ENCODE data around the gene RCSD1.

The RCSD1 gene

DNA sequence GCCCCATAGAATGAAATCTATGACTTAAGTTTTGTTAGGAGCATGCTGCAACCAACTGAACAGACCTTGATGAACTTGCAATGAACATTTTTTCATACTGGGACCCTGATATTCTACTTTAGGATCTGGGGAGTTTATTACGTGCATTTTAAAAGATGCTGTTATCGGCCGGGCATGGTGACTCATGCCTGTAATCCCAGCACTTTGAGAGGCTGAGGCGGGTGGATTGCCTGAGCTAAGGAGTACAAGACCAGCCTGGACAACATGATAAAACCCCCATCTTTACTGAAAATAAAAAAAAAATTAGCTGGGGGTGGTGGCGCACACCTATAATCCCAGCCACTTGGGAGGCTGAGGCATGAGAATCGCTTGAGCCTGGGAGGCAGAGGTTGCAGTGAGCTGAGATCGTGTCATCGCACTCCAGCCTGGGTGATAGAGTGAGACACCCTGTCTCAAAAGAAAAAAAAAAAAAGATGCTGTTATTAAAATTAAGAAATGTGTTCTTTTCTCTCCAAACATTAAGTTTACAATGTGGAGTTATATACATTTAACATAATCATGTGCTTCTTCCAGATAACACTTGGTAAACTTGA lies 98.9 kb downstream of the RCSD1 start:
- TF ChIP-seq, protein P1, sequence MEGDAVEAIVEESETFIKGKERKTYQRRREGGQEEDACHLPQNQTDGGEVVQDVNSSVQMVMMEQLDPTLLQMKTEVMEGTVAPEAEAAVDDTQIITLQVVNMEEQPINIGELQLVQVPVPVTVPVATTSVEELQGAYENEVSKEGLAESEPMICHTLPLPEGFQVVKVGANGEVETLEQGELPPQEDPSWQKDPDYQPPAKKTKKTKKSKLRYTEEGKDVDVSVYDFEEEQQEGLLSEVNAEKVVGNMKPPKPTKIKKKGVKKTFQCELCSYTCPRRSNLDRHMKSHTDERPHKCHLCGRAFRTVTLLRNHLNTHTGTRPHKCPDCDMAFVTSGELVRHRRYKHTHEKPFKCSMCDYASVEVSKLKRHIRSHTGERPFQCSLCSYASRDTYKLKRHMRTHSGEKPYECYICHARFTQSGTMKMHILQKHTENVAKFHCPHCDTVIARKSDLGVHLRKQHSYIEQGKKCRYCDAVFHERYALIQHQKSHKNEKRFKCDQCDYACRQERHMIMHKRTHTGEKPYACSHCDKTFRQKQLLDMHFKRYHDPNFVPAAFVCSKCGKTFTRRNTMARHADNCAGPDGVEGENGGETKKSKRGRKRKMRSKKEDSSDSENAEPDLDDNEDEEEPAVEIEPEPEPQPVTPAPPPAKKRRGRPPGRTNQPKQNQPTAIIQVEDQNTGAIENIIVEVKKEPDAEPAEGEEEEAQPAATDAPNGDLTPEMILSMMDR (IDR thresholded peaks at IDR 0.05), result no peak
- H3K36me3 ChIP-seq (ENCODE audit: control insufficient read depth, insufficient read depth, low read length), result no peaks in the 10 kb centered on the region
- no peak overlapping the region for H2AFZ ChIP-seq
- H3K4me2 ChIP-seq (ENCODE audit: low read length), result no peak overlapping the region
- no peak overlapping the region for H3K4me3 ChIP-seq (ENCODE audit: low read depth, low read length)
- no peak overlapping the region for H3K9ac ChIP-seq
- H3K4me1 ChIP-seq, result peaks cover 3% of the 10 kb centered on the region
- H3K9me3 ChIP-seq (ENCODE audit: control insufficient read depth, low read length), result no peaks in the 10 kb centered on the region
- peaks cover 23% of the 10 kb centered on the region for H3K79me2 ChIP-seq
- H3K27ac ChIP-seq, result no peak overlapping the region
- no peaks in the 10 kb centered on the region for H3K27me3 ChIP-seq (ENCODE audit: control insufficient read depth, insufficient read depth, low read length)

GRCh38 chr1:167734227-167734626 lies 104.2 kb downstream of the RCSD1 start:
- H3K9me3 ChIP-seq (ENCODE audit: control insufficient read depth, low read length), result no peaks in the 10 kb centered on the region
- no peak overlapping the region for H3K27ac ChIP-seq
- no peaks in the 10 kb centered on the region for H3K4me1 ChIP-seq
- H3K79me2 ChIP-seq, result peaks cover 17% of the 10 kb centered on the region
- no peak overlapping the region for H3K9ac ChIP-seq
- no peaks in the 10 kb centered on the region for H3K27me3 ChIP-seq (ENCODE audit: control insufficient read depth, insufficient read depth, low read length)
- H3K36me3 ChIP-seq (ENCODE audit: control insufficient read depth, insufficient read depth, low read length), result no peaks in the 10 kb centered on the region
- H3K4me3 ChIP-seq (ENCODE audit: low read depth, low read length), result no peak overlapping the region
- H2AFZ ChIP-seq, result no peak overlapping the region
- TF ChIP-seq, protein P1 (IDR thresholded peaks at IDR 0.05), result no peak
- no peak overlapping the region for H3K4me2 ChIP-seq (ENCODE audit: low read length)

GRCh38 chr1:167734841-167735240 lies 104.8 kb downstream of the RCSD1 start:
- Histone ChIP-seq H3K4me2 (ENCODE audit: low read length) (no peak overlapping the region), H3K4me1 (no peaks in the 10 kb centered on the region), H3K36me3 (ENCODE audit: control insufficient read depth, insufficient read depth, low read length) (no peaks in the 10 kb centered on the region), H3K27ac (no peak overlapping the region), H3K9ac (no peak overlapping the region), H3K79me2 (peaks cover 18% of the 10 kb centered on the region), H3K4me3 (ENCODE audit: low read depth, low read length) (no peak overlapping the region), H3K9me3 (ENCODE audit: control insufficient read depth, low read length) (no peaks in the 10 kb centered on the region), H3K27me3 (ENCODE audit: control insufficient read depth, insufficient read depth, low read length) (no peaks in the 10 kb centered on the region), H2AFZ (no peak overlapping the region)
- TF ChIP-seq, protein P1 (IDR thresholded peaks at IDR 0.05), result no peak

DNA sequence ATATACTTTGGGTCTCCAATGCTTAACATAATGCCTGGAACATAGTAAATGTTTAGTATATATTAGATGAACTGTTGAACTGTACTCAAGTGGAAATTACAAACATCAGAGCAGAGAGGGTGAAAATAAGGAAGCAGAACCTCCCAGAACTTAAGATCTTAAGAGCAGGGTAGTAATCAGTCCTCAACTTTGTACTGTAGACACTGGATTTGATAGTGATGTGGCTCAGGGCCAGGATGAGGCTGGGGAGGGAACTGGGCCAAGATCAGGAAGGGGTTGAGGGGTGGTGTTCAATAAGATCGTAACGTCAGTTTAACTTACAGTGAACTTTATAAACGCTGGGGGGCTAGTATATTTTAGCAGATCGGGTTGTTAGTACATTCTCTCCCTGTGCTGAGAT lies 107.1 kb downstream of the RCSD1 start:
- H3K27ac ChIP-seq, result no peak overlapping the region
- H3K4me2 ChIP-seq (ENCODE audit: low read length), result no peak overlapping the region
- H3K4me3 ChIP-seq (ENCODE audit: low read depth, low read length), result no peak overlapping the region
- H3K36me3 ChIP-seq (ENCODE audit: control insufficient read depth, insufficient read depth, low read length), result no peaks in the 10 kb centered on the region
- H3K4me1 ChIP-seq, result no peaks in the 10 kb centered on the region
- H2AFZ ChIP-seq, result no peak overlapping the region
- no peaks in the 10 kb centered on the region for H3K9me3 ChIP-seq (ENCODE audit: control insufficient read depth, low read length)
- H3K27me3 ChIP-seq (ENCODE audit: control insufficient read depth, insufficient read depth, low read length), result no peaks in the 10 kb centered on the region
- no peak overlapping the region for H3K9ac ChIP-seq
- peaks cover 19% of the 10 kb centered on the region for H3K79me2 ChIP-seq
- TF ChIP-seq, protein P1 (IDR thresholded peaks at IDR 0.05), result no peak

DNA sequence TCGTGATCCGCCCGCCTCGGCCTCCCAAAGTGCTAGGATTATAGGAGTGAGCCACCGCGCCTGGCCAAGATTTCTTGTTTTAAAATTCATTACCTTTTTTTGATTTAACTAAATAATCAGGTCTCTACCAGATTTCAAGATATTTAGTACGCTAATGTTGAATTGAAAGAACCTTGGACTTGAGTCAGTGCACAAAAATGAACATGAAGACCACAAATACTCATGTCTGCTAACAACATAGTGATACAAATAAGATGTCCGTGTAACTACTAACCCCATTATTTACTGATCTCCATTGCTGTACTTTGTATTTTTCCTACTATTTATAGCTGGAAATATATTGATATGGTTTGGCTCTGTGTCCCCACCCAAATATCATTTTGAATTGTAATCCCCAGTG lies 108.1 kb downstream of the RCSD1 start:
- Histone ChIP-seq H3K4me2 (ENCODE audit: low read length) (no peak overlapping the region), H2AFZ (no peak overlapping the region), H3K9me3 (ENCODE audit: control insufficient read depth, low read length) (no peaks in the 10 kb centered on the region), H3K79me2 (peaks cover 15% of the 10 kb centered on the region), H3K27me3 (ENCODE audit: control insufficient read depth, insufficient read depth, low read length) (no peaks in the 10 kb centered on the region), H3K4me3 (ENCODE audit: low read depth, low read length) (no peak overlapping the region), H3K4me1 (no peaks in the 10 kb centered on the region), H3K27ac (no peak overlapping the region), H3K36me3 (ENCODE audit: control insufficient read depth, insufficient read depth, low read length) (no peaks in the 10 kb centered on the region), H3K9ac (no peak overlapping the region)
- TF ChIP-seq, protein P1 (IDR thresholded peaks at IDR 0.05), result no peak
